ENCODE measurements around the gene UNC13D.
A peak's percentile ranks its signal among the peaks of the same experiment; 100 is the strongest.
"Not testable (repeated sequence)": the region's sequence is repeated elsewhere in the genome, so short reads cannot be mapped to it uniquely, and the experiment has no call there.

UNC13D gene

DNA sequence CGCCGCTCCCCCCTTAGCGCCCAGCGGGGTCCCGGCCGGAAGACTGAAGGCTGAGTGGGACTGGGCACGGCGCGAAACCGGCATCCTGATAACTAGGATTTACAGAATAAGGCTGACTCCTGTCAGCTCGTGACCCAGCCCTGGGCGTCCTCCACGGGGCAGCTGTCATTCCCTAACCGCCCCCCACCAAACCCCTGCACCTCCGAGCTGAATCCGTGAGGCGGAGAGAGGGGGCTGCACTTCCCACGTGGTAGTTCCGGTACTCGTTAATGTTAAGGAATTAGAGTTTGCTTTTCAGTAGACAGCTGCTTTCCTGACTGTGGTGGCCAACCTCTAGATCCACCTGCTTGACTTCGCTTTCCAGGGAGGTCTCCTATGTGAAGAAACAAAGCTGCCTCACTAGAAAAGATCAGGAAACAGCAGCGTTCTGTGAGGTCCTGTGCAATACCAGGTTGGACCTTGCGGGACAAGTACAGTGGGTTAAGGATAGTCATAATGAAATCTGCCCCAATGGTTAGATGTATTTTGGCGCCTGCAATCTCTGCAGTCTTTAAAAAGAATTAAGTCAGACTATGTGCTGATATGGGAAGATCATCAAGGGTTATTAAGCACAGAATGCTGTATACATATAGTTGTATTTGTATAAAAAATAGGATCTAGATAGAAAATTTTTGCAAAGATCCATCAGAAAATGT is 12.0 kb upstream of the UNC13D start:
- H3K4me1 ChIP-seq (ENCODE audit: control insufficient read depth, insufficient read depth, low read length) = peaks cover 7% of the 10 kb centered on the region
- peak overlapping the region; percentile 84 for H3K9ac ChIP-seq (ENCODE audit: low read length)
- H3K4me3 ChIP-seq (ENCODE audit: low read depth, low read length) = peak overlapping the region; percentile 84

DNA sequence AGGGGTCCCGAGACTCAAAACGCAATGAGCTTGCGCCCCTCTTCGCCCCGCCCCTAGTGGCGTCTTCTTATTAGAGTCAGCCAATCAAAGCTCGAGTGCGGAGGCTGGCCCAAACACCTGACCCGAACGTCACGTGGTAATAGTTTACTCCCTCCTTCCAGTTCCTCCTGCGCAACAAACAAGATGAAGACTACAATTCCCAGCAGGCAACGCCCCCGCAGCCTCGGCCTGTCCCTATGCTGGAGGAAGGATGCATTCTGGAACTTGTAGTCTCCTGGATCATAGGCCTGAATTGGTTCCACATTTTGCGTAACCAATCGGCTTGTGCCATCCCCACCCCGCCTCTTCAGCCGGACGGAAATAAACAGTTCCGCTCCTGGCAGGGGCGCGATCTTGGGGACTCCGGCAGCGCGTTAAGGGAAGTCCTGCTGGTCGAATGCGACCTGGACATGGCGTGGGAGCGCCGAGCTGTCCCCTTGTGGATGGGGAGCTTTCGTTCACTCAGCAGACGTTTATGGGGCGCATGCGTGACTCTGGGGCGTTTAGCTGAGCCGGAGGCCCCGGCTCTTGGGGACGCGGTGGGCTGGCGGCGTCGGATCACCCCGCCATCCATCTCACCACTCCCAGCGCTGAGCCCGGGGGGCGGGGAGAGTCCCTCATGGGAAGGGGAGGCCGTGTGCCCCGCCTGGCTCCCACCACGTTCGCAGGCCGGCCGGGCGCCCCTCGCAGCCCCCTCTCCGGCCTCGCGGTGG is 11.3 kb upstream of the UNC13D start, which contains the start of gene WBP2:
Gene WBP2, minus strand, starts transcription at position 26 of the 752 bp plus-strand sequence. CDS start 38 bp downstream, outside the sequence.
- Histone ChIP-seq H3K4me3 (ENCODE audit: low read depth, low read length) (peak within 1 kb of the TSS; percentile 84), H3K9ac (ENCODE audit: low read length) (peak within 1 kb of the TSS; percentile 84), H3K27me3 (ENCODE audit: control insufficient read depth, insufficient read depth, low read length) (no peaks in the 10 kb centered on the region), H3K9me3 (ENCODE audit: control insufficient read depth, insufficient read depth, low read depth, low read length) (no peaks in the 10 kb centered on the region), H3K36me3 (ENCODE audit: control insufficient read depth, insufficient read depth, low read length) (peaks cover 12% of the 10 kb centered on the region), H3K27ac (ENCODE audit: low read depth, low read length) (peak within 1 kb of the TSS; percentile 65), H3K4me1 (ENCODE audit: control insufficient read depth, insufficient read depth, low read length) (peaks cover 7% of the 10 kb centered on the region)

More for the DNA sequence above, 12.0 kb upstream of the UNC13D start:
- Histone ChIP-seq H3K27me3 (ENCODE audit: control insufficient read depth, insufficient read depth, low read length) (no peaks in the 10 kb centered on the region), H3K27ac (ENCODE audit: low read depth, low read length) (peak overlapping the region; percentile 65), H3K9me3 (ENCODE audit: control insufficient read depth, insufficient read depth, low read depth, low read length) (no peaks in the 10 kb centered on the region), H3K36me3 (ENCODE audit: control insufficient read depth, insufficient read depth, low read length) (peaks cover 5% of the 10 kb centered on the region)

DNA sequence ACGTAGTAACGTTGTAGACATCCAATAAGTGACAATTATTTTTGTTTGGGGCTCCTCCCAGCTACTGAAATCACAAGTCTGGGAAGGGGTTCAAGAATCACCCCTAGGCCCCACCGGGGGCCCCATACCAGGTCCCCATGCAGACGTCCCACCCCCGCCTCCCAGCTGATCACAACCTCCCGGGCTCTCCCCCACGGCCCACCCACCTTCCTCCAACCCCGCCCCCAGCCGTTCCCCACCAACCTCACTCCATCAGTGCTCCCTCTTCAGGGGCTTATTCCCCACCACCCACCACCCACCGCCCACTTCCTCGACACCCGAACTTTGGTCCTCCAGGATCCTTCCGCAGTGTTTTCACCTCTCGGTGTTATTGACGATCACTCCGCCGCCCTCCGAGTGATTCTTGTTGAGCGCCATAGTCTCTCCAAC is 10.7 kb upstream of the UNC13D start:
- H3K9ac ChIP-seq (ENCODE audit: low read length) = peak overlapping the region; percentile 58
- peak overlapping the region; percentile 0; the same call in 1 of the 2 replicates for H3K27ac ChIP-seq (ENCODE audit: low read depth, low read length)
- H3K9me3 ChIP-seq (ENCODE audit: control insufficient read depth, insufficient read depth, low read depth, low read length) = no peaks in the 10 kb centered on the region
- H3K36me3 ChIP-seq (ENCODE audit: control insufficient read depth, insufficient read depth, low read length) = peaks cover 15% of the 10 kb centered on the region
- H3K4me1 ChIP-seq (ENCODE audit: control insufficient read depth, insufficient read depth, low read length) = peaks cover 7% of the 10 kb centered on the region
- peak overlapping the region; percentile 84 for H3K4me3 ChIP-seq (ENCODE audit: low read depth, low read length)
- no peaks in the 10 kb centered on the region for H3K27me3 ChIP-seq (ENCODE audit: control insufficient read depth, insufficient read depth, low read length)

DNA sequence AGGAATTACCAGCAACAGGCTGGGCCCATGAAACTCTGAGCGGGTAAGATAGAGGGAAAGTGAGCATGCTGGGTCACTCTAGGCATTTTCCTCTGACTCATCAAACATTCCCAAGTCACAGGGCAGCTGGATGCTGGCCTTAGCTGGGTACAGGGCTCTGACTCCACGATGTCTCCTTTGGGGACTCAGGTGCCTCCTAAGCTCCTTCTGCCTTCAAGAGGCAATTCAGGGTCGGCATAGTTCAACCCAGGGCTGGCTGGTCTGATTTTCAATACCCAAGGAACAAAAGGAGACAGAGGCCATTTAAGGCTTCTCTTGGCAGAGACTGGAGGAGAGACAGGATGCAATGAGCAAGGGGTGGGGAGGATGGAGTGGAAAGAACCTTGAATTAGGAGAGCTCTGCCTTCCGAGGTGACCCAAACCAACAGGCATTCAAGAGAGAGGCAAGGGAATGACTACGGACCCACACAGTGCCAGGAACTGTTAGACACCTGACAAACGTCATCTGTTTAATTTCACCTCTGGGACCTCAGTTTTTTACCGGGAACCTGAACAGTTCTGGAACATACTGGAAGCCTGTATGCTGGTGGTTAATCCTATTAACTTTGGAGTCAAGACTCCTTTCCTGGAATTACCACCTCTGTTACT is 10.0 kb upstream of the UNC13D start:
- peak overlapping the region; percentile 0; the same call in 1 of the 2 replicates for H3K27ac ChIP-seq (ENCODE audit: low read depth, low read length)
- peaks cover 7% of the 10 kb centered on the region for H3K4me1 ChIP-seq (ENCODE audit: control insufficient read depth, insufficient read depth, low read length)

DNA sequence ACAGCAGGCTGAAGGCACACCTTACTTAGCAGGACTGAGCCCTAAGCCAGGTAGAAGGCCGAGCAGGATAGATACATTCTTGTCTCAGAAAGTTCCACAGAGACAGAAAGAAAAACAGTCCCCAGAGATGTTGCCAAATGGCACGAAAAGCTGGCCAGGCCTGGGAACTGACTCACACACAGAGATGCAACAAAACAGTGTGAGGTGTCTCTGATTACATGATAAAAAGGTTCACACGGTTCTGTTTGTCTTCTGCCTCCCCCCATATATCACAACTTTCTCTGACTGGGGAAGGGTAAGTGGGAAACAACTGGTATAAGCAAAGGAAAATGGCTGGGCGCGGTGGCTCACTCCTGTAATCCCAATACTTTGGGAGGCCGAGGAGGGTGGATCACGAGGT is 9.2 kb upstream of the UNC13D start:
- Histone ChIP-seq H3K4me1 (ENCODE audit: control insufficient read depth, insufficient read depth, low read length) (peaks cover 10% of the 10 kb centered on the region), H3K27ac (ENCODE audit: low read depth, low read length) (no peak overlapping the region), H3K9ac (ENCODE audit: low read length) (no peak overlapping the region)

More for the DNA sequence above, 10.0 kb upstream of the UNC13D start:
- Histone ChIP-seq H3K9ac (ENCODE audit: low read length) (peak overlapping the region; percentile 58), H3K27me3 (ENCODE audit: control insufficient read depth, insufficient read depth, low read length) (no peaks in the 10 kb centered on the region), H3K36me3 (ENCODE audit: control insufficient read depth, insufficient read depth, low read length) (peaks cover 22% of the 10 kb centered on the region), H3K4me3 (ENCODE audit: low read depth, low read length) (peak overlapping the region; percentile 84), H3K9me3 (ENCODE audit: control insufficient read depth, insufficient read depth, low read depth, low read length) (no peaks in the 10 kb centered on the region)

DNA sequence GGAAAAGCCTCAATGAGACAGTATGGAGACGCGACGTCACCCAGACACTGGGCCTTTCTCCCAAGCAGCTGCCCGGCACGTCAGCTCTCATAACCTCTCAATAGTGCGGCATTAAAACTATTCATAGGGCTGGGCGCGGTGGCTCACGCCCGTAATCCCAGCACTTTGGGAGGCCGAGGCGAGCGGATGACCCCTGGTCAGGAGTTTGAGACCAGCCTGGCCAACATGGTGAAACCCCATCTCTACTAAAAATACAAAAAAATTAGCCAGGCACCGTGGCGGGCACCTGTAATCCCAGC is 7.4 kb upstream of the UNC13D start:
- H3K4me3 ChIP-seq (ENCODE audit: low read depth, low read length); H3K27me3 ChIP-seq (ENCODE audit: control insufficient read depth, insufficient read depth, low read length); H3K9me3 ChIP-seq (ENCODE audit: control insufficient read depth, insufficient read depth, low read depth, low read length); H3K27ac ChIP-seq (ENCODE audit: low read depth, low read length); H3K9ac ChIP-seq (ENCODE audit: low read length): not testable (repeated sequence)
- Histone ChIP-seq H3K4me1 (ENCODE audit: control insufficient read depth, insufficient read depth, low read length) (peaks cover 10% of the 10 kb centered on the region), H3K36me3 (ENCODE audit: control insufficient read depth, insufficient read depth, low read length) (peaks cover 46% of the 10 kb centered on the region)

More for the DNA sequence above, 9.2 kb upstream of the UNC13D start:
- Histone ChIP-seq H3K4me3 (ENCODE audit: low read depth, low read length) (no peak overlapping the region), H3K9me3 (ENCODE audit: control insufficient read depth, insufficient read depth, low read depth, low read length) (no peaks in the 10 kb centered on the region), H3K27me3 (ENCODE audit: control insufficient read depth, insufficient read depth, low read length) (no peaks in the 10 kb centered on the region), H3K36me3 (ENCODE audit: control insufficient read depth, insufficient read depth, low read length) (peaks cover 29% of the 10 kb centered on the region)

DNA sequence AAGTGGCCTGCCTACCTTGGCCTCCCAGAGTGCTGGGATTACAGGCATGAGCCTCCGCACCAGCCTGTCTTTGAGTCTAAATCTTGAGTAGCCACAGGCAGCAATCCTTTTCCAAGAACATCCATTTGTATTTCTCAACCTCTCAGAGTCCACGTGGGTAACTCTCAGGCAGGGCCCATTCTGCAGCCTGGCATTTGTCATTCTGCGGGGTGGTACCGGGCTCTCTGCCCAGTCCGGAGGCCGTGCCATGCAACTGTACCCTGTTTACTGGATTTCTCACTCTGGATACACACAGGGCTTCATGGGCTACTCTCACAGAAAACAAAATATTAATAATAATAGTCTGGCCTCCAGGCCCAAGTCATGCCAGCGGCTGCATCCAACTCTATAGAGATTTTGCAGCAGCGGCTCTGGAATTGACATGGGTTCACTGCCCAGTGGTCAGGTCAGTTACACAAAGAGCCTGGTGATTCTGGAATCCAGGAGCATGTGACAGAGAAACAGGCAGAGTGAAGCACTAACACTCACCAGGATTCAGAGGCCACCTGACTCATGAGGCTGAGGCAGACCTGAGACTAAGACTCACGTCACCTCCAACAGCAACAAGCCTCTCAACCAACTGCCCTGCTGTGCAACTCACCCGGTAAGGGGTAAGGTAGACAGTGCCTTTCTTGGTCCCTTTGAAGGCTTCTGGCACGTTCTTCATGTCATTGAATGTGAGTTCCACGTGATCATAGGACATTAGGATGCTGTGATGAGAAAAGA is 6.9 kb upstream of the UNC13D start:
- no peaks in the 10 kb centered on the region for H3K27me3 ChIP-seq (ENCODE audit: control insufficient read depth, insufficient read depth, low read length)
- peaks cover 12% of the 10 kb centered on the region for H3K4me1 ChIP-seq (ENCODE audit: control insufficient read depth, insufficient read depth, low read length)
- no peak overlapping the region for H3K4me3 ChIP-seq (ENCODE audit: low read depth, low read length)
- H3K9ac ChIP-seq (ENCODE audit: low read length) = no peak overlapping the region
- peaks cover 51% of the 10 kb centered on the region for H3K36me3 ChIP-seq (ENCODE audit: control insufficient read depth, insufficient read depth, low read length)
- no peaks in the 10 kb centered on the region for H3K9me3 ChIP-seq (ENCODE audit: control insufficient read depth, insufficient read depth, low read depth, low read length)
- no peak overlapping the region for H3K27ac ChIP-seq (ENCODE audit: low read depth, low read length)

DNA sequence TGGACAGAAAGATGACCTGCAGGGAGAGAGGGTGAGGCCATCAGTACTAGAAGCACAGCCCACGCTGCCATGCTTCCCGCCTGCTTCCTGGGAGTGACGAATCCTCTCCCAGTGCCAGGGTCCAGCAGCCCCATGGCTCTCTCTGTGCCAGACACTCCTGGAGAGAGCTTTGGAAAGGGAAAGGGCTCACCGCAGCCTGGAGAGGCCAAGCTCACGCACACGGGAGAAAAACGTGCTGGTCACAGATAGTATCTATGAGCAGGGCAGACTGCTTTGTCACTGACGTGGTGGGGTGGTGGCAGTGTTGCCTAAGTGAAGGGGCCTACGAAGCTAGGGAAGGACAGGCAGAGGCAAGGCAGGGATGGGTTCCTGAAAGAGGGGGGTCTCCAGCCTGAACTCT is 5.5 kb upstream of the UNC13D start:
- Histone ChIP-seq H3K27me3 (ENCODE audit: control insufficient read depth, insufficient read depth, low read length) (no peaks in the 10 kb centered on the region), H3K27ac (ENCODE audit: low read depth, low read length) (no peak overlapping the region), H3K36me3 (ENCODE audit: control insufficient read depth, insufficient read depth, low read length) (peaks cover 54% of the 10 kb centered on the region), H3K9me3 (ENCODE audit: control insufficient read depth, insufficient read depth, low read depth, low read length) (no peaks in the 10 kb centered on the region), H3K4me3 (ENCODE audit: low read depth, low read length) (no peak overlapping the region), H3K4me1 (ENCODE audit: control insufficient read depth, insufficient read depth, low read length) (peaks cover 25% of the 10 kb centered on the region), H3K9ac (ENCODE audit: low read length) (no peak overlapping the region)

DNA sequence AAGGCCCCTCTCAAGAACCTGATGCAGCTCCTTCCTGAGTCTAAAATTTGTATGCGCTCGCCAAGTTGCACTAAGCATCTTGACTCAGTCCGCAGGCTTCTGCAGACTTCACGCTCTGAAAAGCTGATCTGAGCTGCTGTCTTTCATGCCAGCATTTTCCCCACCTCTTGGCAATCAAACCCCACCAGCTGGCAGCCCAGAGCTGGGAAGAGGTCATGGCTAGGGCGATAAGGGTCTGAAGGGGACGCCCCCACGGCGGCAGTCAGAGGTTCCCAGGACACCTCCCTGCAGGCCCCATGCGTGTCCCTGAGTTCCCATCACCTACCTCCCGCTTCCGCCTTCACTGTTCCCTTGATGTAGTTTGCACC is 5.1 kb upstream of the UNC13D start:
- Histone ChIP-seq H3K27me3 (ENCODE audit: control insufficient read depth, insufficient read depth, low read length) (no peaks in the 10 kb centered on the region), H3K4me3 (ENCODE audit: low read depth, low read length) (no peak overlapping the region), H3K9me3 (ENCODE audit: control insufficient read depth, insufficient read depth, low read depth, low read length) (no peaks in the 10 kb centered on the region), H3K4me1 (ENCODE audit: control insufficient read depth, insufficient read depth, low read length) (peaks cover 24% of the 10 kb centered on the region), H3K36me3 (ENCODE audit: control insufficient read depth, insufficient read depth, low read length) (peaks cover 54% of the 10 kb centered on the region), H3K9ac (ENCODE audit: low read length) (no peak overlapping the region), H3K27ac (ENCODE audit: low read depth, low read length) (no peak overlapping the region)

DNA sequence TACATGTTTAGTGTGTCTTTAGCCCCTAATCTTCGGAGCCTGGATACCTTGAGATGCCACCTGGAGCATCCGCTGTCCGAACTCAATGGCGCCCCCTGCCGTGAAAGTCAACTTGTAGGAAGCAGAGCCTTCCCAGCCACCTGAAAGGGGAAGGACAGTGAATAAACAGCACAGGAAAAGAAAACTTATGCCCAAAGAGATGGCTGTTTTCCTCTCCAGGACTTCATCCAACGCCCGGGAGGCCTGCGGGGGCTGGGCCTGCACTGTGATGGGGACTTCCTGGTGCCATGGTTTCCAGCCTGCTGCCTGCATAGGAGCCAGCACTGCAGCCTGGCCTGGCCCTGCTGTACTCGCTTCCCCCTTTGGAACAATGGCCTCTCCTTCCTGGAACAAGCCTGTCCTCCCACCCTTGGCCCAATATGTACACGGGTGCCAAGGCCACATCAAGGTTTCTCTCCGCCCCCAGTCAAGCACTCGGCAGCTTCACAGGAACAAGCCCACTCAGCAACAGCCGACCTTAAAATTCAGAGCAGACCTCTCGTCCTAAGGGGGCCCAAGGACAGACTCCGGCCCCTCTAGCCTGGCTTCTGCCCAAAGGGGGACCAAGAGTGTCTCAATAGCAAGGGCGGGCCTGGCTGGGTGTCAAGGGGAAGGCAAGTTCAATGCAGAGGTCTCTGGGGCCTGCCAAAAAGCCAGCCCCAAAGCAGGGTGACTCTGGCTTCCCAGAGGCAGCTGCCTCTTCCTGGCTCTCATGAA is 4.5 kb upstream of the UNC13D start:
- Histone ChIP-seq H3K36me3 (ENCODE audit: control insufficient read depth, insufficient read depth, low read length) (peaks cover 54% of the 10 kb centered on the region), H3K9me3 (ENCODE audit: control insufficient read depth, insufficient read depth, low read depth, low read length) (no peaks in the 10 kb centered on the region), H3K27me3 (ENCODE audit: control insufficient read depth, insufficient read depth, low read length) (no peaks in the 10 kb centered on the region), H3K27ac (ENCODE audit: low read depth, low read length) (no peak overlapping the region), H3K4me3 (ENCODE audit: low read depth, low read length) (no peak overlapping the region), H3K4me1 (ENCODE audit: control insufficient read depth, insufficient read depth, low read length) (peaks cover 26% of the 10 kb centered on the region), H3K9ac (ENCODE audit: low read length) (no peak overlapping the region)
